Activated T-helper 9 cell treated with anti-CD3 and anti-CD28 coated beads, Interleukin-2, amount 50 U/mL, for 16 hours (primary cell): ENCODE measurements around the gene CCDC146.
"Not testable (repeated sequence)": the region's sequence is repeated elsewhere in the genome, so short reads cannot be mapped to it uniquely, and the experiment has no call there.

Source experiments
- DNase-seq: peaks from one replicate; pipeline ENCODE4 v3.0.0-alpha.2; 2020; ENCODE audit warnings: low read depth

The CCDC146 gene

DNA sequence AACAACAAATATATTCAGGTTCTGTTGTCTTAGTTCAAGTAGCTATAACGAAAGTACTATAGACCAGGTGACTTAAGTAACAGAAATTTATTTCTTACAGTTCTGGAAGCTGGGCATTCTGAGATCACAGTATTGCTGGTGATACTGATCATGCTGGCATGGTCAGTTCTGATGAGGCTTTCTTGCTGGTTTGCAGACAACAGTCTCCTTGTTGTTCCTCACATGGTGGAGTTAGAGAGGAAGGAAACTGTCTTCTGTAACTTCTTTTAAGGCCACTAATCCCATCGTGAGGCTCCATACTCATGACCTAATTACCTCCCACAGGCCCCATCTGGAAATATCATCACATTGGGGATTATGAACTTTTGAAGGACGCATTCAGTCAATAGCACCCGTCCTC lies 17.9 kb downstream of the CCDC146 start:
- DNase-seq, result not testable (repeated sequence)

DNA sequence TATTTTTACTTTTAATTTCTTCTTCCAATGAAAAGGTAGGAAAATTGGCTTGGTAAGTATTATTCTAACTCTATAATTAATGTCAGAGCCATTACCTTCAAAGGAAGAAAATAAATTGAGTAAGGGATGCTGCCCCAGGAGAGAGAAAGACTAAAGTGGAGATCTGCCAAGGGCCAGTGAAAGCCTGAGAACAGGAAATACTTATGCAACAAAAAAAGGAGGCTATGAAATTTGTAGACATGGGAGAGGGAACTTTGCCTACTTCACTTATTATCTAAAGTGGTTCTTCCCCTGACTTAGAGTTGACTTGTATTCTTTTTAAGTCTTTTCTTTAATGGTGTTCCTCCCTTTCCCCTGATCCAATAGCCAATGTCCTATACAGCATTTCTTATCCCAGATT lies 29.8 kb downstream of the CCDC146 start:
- not testable (repeated sequence) for DNase-seq

DNA sequence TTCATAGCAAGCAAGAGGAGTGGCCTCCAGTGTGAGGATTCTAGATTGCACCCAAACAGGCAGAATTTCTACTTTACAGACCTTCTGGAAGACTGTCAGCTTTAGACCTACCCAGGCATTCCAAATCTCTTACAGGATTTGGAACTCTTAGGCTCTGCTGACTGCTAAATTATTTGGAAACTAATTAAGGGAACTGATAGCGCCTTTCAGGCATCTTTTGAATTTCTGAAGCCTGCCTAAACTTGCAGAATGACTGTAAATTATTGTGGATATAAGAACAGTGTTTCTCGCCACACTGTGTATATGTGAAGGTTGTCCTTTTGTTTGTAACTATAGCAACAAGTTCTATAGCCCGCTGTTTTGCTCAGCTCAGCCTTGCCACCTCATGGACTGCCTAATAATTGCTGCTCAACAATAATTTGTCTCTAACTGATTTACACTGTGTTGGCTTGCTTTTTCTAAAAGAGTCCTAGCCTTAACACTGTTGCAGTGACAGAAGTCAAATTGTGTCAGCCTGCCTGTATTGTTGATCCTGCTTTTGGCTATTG lies 32.6 kb downstream of the CCDC146 start:
- not testable (repeated sequence) for DNase-seq

DNA sequence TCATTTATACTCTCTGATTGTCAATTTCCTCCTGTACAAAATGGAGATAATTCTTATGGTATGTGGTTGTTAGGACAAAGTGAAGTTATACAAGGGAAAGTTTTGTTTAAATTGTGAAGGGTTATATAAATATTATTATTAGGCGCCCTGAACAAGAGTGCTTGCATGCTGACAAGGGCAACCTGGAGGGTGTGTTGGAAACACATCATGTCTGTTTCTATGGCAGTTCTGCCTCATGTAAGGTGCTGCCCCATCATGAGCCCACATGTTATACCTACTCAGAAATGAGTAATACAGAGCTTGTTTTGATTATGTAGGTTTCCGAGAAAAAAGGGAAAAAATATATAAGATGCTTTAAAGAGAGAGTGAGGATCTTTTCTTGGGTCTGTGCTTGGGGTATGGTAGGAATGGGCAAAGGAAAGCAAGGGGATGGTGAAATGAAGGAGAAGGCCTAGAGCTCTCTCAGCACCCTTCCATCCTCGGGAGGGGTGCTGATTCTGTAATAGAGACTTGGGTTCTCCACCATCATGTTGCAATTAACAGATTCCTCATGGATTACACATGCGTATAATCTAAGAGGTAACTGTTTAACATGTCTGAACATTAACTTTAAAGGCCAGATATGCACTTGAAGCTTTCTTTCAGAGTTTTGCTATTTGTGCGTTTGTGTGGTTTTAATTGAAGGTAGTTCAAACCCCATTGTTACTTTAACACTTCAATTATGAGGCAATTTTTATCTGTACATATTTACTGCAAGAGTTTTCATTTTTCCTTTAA lies 33.4 kb downstream of the CCDC146 start:
- DNase-seq, result not testable (repeated sequence)

DNA sequence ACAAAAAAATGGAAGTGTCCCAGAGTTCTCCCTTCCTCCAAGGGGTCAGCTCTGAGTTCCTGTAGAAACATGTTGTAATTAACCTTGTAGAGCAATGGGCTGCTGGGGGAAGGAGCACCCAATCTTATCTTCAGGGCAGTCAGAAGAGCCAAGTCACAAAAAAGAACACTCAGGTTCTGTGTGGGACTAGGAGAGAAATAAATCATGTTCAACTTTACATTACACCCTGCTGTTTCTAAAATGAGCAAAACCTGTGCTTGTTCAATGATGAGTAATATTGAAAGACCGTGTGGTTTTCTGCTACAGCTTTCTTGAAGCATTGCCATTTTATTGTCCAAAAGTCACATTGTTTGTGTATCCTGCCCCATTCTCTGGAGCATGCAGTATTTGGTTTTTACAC lies 34.6 kb downstream of the CCDC146 start:
- DNase-seq, result not testable (repeated sequence)

DNA sequence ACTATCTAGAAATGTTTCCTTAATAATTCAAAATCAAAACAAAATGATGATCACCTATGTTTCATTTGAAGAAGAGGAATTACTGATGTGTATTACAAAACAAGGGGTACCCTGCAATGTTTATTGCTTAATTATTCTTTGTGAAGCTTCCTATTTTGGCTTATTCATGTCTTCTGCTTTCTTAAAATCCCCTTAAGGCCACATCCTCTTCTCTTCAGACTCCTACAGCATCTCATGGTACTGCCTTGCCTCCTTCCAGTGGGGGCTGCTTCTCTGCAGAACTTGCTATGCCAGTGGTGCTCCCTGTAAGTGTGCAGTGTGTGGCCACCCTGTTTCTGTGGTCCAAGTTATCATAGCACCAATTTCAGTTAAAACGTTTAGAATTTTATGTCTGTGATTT lies 35.0 kb downstream of the CCDC146 start:
- no peak for DNase-seq

DNA sequence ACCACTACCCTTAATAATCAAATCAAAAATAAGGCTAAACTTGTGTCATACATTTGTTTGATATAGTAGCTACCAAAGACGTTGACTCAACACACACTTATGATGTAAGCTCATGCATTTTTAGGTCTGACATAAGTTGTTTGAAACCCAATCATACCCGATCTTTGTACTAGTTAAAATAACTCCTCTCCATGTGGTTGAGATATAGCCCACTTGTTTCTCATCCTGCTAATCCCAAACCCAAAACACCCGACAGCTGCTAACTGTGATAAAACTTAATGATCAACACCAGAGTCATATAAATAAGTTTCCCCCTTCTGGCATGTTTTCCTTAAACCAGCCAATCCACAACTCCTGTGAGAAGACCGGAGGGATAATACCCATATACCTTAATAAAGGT lies 48.7 kb downstream of the CCDC146 start:
- not testable (repeated sequence) for DNase-seq

DNA sequence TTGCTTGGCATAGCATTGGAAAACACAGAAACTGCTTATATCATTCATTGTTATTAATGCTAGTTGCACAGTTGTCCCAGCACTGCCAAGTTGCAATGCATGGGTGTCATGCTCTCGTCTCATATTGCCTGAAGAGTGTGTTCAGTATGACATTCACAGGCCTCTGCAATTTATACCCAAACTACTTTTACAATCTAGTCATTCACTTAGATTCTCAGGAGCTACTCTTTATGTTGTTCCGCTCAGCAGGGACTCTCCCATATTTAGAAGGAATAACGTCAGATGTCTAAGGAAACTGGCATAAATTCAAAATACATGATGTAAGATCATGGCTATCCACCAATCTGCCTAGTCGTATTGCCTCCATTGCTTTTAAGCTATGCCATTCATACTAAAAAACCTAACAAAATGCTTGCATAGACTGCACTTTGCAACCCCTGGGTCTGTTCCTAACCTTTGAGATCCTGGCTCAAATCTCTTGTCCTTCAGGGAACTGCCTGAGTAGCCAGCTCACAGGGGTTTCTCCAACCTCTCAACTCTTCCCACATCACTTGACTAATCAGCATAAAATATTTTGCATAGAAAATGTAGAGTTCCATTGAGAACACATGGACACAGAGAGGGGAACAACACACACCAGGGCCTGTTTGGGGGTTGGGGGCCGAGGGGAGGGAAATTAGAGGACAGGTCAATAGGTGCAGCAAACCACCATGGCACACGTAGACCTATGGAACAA lies 50.2 kb downstream of the CCDC146 start:
- DNase-seq, result not testable (repeated sequence)

DNA sequence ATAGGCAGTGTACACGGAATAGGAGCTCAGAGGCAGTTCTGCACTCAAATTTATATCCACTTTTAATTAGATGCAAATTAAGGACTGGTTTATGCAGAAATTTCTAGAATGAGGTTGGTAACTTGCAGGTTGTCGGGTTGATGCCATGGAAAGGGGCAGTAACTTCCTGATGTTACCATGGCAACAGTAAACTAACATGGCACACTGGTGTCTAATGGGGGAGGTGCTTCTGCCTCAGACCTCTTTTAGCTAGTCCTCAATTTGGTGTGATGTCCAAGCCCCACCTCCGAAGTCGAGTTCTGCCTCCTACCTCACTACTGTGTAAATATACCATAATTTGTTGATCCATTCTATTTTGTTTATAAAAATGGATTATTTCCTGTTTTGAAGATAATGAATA lies 52.0 kb downstream of the CCDC146 start:
- DNase-seq, result not testable (repeated sequence)

DNA sequence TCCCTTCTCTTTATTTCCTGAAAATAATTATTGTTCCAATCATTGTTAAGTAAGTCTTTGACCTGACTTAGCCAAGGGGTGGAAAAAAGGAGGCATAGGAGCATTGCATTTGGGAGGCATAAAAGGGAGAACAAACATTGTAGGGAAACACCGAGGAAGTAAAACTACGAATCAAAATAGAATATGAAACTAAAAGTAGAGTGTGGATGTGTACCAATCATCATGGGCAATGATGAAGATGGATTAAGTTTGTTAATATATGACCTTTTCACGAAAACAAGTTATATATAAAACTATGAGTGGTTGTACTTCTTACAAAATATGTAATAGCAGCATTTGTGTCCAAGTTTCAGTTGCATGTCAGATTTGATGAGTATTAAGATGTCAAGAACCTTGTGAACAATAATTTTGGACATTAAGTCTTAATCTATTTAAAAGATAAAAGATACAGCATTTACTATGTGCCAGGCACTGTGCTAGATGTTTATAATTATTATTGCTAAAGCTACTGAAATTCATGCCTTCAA lies 52.9 kb downstream of the CCDC146 start:
- DNase-seq, result not testable (repeated sequence)

DNA sequence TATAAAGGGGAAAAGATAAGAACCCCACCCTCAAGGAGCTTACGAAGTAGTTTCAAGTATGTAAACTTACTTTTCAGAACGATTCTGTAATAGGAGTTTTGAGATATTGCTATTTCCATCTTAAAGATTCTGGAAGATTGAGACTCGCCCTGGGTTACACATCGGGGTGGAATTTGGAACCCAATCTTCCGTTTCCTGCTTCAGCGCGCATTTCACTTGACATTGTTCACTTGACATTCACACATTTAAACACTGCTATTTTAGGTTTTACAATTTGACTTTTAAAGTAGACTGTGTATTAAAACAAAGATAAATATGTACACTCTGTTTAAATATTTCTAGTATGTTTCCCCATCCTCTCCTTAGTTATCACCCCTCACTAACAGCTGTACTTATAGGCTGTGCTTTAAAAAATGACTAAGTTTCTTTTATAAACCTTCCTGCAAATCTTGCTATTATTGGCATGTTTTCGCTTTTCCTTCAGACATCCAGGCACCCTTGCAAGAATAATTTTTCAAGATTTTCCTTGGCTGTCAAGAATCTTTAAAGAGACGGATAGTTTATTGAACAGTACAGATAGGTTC lies 55.0 kb downstream of the CCDC146 start:
- not testable (repeated sequence) for DNase-seq

DNA sequence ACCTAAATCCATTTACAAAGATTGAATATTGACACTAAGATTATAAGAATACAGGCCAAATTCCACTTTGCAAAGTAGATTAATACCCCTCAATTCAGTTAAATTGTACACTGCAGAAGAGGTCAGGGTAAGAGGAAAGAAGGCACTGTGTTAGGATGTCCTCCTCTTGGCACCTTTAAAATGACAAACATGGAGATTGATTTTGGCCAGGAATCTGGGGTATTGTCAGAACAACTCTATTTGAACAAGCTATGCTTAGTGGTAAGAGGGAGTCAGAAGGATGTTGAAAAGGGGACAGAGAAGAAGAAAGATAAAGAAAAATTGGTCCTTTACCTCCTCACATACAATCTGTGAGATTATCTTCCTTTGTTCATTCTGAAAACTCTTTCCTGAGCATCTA lies 55.6 kb downstream of the CCDC146 start:
- not testable (repeated sequence) for DNase-seq

DNA sequence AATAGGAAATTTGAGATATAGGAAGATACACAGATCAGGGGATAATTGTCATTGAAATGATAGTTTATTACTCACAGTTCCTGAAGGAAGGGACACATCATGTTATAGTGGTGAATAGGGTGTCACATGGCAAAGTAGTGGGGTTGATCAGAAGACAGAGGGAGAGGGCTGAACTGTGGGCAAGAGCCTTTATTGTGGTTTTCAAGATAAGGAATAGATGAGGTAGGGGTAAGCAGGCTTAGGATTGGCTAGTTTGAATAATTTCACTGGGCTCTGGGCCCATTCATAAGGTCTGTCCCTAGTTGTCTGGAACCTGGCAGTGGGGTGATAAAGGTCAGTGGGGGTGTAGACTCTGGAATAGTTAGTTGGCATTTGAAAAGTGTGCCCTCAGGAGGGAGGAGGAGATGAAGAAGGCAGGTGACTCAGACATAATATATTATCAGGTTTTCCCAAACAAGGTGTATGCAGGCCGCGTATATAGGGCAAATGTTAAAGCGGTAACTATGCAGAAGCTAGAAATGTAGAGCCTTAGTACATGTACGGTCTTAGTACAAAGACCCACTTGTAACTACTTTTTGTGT lies 58.7 kb downstream of the CCDC146 start:
- no peak for DNase-seq

DNA sequence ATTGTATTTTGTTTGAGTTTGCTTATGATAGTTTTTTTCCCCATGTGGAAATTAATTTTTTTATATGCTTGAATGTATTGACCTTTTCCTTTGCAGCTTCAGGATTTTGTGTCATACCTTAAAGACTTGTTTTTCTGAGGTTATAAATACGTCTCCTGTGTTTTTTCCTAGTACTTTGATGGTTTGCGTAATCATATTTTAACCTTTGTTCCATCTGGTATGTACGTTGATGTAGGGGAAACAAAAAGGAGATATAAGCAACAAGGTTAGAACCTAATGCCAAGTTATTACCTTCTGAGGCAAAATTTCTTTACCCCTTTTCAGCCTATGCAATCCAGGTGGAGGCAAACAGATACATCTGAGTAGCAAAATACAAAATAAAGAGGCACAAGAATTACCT lies 59.3 kb downstream of the CCDC146 start:
- DNase-seq, result no peak

DNA sequence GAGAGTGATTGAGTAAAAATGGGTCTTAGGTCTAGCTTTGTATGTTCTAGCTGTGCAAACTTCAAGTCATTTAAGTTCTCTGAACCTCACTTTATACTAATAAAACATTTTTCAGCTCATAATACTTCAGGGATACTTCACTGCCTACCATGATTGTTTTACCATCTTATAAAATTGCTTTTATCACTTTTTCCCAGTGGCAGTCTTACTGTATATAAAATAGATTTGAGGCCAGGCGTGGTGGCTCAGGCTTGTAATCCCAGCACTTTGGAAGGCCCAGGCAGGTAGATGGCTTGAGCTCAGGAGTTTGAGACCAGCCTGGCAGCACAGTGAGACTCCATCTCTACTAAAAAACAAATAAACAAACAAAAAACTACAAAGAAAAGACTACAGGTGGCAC lies 59.8 kb downstream of the CCDC146 start:
- DNase-seq, result no peak

DNA sequence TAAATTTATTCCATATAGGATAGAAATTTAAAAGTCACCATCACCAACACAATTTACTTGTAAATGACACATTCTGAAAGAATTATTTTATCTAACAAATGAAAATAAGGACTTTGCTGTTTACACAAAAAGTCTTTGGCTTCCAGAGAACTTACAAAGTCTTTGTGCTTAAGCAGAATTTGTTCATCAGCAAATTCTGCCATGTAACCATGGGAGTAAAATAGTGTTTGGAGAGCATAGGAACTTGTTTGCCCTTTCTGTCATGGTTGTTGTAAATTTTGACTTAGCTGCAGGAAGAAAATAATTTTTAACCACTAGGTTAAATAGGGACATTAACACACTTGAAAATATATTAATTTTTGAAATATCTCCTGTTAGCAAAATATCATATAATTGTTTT lies 62.0 kb downstream of the CCDC146 start:
- DNase-seq, result no peak

DNA sequence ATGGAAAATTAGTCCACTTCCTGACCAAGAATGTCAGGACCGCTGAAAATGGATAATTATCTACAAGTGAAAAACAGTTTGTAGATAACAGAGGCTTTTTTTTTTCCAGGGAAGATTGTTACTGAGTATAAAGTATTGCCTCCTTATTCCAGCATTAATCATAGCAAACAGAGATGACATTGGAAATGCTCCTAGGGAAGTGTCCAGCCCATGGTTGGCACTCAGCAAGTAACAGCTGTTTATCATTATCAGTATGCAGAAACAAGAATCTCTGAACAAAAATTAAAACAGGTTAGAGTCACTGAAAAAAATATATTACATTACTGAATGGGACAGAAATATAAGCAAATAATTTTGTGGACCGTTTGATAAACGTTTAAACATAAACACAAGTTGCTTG lies 62.6 kb downstream of the CCDC146 start:
- no peak for DNase-seq

DNA sequence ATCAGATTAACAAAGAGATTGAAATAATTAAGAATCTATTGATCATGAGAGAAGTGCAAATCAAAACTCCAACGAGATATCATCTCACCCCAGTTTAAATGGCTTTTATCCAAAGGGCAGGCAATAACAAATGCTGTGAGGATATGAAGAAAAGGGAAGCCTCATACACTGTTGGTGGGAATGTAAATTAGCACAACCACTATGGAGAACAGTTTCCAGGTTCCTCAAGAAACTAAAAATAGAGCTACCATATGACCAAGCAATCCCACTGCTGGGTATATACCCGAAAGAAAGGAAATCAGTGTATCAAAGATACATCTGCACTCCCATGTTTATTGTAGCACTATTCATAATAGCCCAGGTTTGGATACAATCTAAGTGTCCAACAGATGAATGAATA lies 63.5 kb downstream of the CCDC146 start:
- DNase-seq, result no peak

DNA sequence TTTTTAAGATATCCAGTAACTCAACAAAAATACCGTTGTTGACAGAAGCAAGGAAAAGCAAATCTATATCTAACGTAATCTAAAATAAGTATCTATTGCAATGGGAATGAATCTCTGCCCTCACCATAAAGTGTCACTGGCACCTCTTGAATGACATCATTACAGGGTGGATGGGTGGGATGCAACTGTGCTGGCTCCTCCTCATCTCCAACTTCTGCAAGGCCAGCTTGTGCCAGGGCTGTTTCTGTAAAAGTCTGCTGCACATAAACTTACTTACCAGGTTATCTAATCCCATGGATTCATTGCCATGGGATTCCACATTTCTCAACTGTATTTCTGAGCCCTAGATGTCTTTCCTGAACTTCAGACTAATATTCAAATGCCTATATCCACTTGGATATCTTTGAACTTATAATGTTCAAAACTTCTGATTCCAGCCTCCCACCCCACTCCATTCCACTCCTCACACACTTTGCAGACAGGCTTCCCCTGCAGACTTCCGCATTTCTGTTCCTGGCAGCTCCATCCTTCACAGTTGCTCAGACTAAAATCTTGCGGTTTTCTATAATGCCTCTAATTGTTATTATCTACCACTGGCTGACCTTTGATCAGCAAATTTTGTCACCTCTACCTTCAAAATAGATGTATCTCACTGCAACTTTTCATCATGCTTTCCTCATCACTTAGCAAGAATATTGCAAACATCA lies 66.5 kb downstream of the CCDC146 start:
- DNase-seq, result no peak

DNA sequence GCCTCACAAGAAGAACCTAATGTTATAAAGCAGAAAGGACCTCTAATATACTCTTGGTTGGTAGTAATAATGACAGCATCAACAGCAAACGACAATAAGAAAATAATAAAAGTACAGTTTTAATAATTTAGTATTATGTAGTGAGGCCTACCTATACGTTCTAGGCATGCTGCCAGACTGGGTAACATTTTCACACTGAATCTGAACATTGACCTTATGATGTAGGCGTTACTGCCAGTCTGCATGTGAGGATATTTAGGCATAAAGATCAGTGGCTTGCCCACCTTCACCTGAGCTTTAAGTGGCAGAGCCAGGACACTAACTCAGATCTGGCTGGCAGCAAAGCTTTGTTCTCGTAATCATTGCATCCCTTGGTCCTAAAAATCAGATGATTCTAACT lies 74.7 kb downstream of the CCDC146 start:
- DNase-seq, result no peak
